Middle frontal gyrus (tissue), 1 donor: ENCODE data around the gene GNAS-AS1.

Source experiments
- DNase-seq: peaks from one replicate; pipeline ENCODE4 v3.0.0-alpha.2; 2015; ENCODE audit warnings: low spot score; ENCODE audit errors: extremely low spot score

GNAS-AS1 gene

DNA sequence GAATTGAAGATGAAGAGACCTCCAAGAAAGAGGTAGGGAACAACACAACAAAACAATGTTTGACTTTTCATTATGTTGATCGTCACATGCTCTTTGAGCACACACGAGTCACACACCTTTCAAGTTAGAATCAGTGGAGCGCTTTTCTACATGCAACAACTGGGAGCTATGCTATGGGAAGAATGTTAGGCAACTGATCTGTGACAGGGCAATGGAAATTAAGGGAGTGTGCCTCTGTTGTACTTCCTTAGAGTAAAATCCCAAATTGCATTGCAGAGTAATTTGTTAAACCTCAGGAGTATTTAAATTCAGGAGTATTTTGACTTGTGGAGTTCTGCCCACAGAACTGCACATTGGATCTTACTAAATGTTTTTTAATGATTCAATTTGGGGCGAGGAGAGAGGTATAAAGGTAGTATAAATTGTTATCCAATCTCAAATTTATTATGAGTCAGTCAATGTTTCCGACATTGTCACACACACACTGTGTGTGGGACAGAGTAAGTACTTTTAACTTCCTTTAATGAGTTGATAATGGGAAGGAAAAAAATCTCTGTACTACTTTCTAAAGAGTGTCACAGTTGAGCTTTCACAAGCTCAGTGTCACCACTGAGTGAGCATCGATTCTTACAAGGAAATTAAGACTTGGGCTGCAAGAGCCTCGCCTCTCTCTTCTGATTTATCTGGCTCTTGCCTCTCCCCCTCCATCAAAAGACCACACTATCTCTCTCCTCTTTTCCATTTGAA is 12.5 kb upstream of the GNAS-AS1 start:
- DNase-seq: no peak

DNA sequence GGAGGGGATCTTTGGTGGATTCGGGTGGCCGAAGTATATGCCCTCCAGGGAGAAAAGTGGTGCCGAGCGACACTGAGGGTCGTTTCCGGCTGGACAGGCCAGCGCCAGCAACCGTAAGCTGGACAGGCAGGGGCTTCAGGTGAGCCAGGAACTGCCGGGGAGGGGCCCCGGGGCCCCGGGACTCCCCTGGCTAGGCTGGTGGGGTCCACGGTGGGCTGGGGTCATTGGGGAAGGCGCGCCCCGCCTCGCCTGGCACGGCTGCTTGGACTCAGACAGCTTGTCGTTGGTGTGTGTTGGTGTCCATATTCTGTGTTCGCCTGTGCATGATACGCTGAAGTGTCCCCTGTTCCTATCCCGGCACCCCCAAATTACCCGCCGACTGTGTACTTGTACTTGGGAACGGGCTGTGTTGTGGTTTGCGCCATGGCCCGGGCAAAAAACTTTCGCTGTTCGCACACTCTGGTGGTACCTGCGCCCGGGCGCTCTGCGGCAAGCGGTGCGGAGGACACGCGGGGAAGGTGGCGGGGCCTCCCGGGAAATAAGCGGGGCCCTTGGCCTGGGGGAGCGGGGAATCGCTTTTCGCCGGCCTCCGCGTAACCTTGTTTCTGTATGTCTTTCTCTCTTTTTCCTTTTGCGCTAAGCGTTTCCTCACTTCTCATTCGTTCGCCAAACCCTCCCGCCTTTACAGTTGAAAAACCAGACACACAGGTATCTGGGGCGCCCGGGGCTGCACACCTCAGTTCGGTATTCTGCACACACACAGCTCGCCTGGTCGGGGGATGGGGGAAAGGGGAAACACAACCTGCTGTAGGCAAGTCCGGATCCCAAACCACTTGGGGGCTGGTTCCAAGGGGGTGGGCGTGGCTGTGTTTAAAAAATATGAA is 5.0 kb upstream of the GNAS-AS1 start:
- no peak for DNase-seq

DNA sequence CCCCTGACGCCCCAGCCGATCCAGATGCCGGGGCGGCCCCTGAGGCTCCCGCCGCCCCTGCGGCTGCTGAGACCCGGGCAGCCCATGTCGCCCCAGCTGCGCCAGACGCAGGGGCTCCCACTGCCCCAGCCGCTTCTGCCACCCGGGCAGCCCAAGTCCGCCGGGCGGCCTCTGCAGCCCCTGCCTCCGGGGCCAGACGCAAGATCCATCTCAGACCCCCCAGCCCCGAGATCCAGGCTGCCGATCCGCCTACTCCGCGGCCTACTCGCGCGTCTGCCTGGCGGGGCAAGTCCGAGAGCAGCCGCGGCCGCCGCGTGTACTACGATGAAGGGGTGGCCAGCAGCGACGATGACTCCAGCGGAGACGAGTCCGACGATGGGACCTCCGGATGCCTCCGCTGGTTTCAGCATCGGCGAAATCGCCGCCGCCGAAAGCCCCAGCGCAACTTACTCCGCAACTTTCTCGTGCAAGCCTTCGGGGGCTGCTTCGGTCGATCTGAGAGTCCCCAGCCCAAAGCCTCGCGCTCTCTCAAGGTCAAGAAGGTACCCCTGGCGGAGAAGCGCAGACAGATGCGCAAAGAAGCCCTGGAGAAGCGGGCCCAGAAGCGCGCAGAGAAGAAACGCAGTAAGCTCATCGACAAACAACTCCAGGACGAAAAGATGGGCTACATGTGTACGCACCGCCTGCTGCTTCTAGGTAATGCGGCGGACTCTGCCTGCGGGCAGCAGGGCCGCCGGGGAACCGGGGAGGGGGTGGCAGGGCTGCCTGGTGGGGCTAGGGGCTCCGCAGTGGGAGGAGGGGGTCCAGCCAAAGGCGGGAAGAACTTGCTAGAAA is 4.2 kb upstream of the GNAS-AS1 start:
- DNase-seq: no peak

DNA sequence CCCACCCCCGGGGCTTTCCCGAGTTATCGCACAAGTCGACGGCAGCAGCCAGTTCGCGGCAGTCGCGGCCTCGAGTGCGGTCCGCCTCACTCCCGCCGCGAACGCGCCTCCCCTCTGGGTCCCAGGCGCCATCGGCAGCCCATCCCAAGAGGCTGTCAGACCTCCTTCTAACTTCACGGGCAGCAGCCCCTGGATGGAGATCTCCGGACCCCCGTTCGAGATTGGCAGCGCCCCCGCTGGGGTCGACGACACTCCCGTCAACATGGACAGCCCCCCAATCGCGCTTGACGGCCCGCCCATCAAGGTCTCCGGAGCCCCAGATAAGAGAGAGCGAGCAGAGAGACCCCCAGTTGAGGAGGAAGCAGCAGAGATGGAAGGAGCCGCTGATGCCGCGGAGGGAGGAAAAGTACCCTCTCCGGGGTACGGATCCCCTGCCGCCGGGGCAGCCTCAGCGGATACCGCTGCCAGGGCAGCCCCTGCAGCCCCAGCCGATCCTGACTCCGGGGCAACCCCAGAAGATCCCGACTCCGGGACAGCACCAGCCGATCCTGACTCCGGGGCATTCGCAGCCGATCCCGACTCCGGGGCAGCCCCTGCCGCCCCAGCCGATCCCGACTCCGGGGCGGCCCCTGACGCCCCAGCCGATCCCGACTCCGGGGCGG is 3.4 kb upstream of the GNAS-AS1 start:
- DNase-seq: no peak

DNA sequence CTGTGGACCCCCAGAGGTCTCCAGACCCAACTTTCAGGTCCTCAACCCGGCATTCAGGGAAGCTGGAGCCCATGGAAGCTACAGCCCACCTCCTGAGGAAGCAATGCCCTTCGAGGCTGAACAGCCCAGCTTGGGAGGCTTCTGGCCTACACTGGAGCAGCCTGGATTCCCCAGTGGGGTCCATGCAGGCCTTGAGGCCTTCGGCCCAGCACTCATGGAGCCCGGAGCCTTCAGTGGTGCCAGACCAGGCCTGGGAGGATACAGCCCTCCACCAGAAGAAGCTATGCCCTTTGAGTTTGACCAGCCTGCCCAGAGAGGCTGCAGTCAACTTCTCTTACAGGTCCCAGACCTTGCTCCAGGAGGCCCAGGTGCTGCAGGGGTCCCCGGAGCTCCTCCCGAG is 2.8 kb upstream of the GNAS-AS1 start:
- no peak for DNase-seq

DNA sequence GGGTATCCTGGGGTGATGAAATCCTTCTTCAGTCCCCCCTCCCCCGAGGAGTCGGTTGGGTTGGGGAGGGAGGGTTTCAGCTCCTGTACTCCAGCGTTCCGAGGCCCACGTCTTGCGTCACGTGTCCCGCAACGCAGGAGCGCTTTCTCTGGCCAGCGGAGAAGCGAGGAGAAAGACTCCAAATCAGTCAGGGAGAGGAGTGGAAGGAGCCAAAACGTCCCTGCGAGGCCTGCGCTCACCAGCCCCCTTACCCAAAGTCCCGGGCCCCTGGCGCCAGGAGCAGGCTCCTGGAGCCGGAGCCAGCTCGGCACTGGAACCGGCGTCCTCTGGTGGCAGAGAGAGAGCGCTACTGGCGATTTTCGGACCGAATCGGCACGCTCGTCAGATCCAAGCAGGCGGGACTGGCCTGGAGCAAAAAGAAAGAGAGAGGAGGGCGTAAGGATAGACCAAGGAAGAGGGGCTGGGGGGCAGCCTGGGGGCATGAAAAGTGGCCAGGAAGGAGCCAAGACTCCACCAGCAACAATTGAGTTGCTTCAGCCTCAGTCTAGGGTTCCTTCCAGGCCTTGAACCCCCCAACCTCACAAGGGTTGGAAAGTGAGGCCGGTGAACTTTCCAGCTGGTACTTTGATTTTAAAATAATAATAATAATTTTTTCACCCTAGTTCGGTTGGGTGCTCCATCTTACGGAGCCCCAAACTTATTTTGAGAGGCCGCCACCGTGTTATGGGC is 2.0 kb upstream of the GNAS-AS1 start, which contains the start of gene GNAS:
TSS of gene GNAS (plus strand) at position 174 of the 729 bp plus-strand sequence.
- no peak for DNase-seq

DNA sequence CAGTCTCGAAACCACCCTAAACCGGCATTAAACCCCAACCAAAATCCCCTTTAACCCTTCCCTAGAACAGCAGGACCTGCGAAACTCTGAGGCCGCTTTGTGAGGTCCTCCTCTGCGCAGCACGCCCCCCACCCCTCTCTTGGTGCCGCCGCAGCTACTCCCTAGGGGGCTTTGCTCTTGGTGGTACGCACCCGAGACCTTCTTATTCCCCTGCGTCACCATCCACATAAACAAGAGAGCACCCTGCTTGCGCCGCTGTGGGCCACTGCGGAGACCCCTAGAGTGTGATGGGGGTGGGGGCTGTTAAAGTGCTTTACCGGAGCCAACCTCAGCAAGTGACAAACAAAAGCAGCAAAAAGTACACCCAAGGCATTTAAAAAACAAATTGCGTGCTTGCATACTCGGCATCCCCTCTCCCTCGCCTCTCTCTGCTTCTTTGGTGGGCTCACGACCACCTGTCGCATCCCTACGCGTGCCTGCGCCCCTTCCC is 1.3 kb upstream of the GNAS-AS1 start:
- no peak for DNase-seq

DNA sequence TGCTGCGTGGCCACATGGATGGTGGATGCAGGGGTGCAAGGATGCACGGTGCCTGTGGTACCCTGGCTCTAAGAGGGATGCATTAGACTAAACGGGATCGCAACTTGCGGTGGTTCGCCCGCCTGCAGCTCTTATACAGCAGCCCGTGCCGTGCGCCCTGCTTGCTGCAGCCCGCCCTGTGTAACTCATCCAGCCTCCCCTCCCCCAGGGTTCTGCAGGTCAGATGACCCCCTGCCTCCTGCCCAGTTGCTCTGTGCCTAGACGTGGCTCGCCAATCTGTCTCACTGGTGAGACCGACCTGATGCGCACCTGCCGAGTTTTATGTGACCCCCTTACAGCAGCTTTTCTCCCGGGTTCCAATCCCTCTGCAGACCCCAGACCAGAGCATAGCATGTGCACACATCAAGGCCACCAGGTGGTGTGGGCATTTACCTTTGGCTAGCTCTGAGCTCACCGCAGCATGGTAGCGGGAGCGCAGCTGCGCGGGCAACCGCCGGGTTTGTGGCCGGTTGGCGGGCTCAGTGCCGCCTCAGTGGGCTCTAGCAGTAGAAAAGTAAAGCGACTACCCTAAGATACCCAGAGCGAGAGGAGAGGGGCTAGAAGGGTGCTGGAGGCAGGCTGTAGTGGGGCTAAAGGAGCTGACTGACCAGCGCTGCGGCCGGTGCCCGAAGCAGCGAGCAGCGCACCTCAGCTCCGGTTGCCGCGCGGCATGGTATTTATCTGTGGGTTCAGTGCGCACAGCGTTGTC is 693 bp upstream of the GNAS-AS1 start:
- no peak for DNase-seq

DNA sequence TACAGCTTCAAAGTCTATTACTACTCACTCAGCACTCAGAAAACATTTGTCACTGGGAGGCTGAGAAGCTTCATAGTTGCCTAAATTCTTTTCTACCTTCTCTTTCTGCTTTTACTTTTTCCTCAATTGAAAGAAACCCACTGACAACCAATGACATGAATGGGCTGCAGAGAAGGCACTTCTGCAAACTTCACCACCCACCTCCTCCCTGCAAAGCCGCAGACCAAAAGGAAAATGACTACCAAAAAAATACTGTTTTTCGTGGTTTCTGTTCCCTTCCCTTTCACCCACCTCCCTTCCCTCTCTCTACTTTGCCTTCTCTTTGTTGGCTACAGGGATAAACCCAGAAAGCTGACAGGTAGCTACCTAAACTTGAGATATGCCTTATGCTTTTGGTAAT is 3.2 kb downstream of the GNAS-AS1 start:
- DNase-seq: no peak

DNA sequence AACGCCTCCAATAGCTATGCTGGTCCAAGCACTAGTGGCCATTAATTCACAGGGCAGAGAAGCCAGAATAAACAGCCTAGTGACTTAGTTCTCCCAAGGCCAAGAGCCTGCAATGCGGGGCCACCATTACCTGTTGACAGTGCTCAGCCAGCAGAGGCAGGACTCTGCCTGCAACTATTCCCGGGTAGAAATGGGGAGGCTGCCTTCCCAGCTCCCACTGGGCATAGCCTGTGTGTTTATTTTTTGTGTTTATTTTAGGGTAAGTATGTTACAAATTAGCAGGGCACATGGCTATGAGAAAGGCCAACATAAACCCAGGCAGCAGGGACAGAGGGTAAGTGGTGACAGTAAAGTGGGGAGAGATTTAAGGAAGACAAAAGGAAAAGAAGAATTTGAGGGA is 5.0 kb downstream of the GNAS-AS1 start:
- no peak for DNase-seq

DNA sequence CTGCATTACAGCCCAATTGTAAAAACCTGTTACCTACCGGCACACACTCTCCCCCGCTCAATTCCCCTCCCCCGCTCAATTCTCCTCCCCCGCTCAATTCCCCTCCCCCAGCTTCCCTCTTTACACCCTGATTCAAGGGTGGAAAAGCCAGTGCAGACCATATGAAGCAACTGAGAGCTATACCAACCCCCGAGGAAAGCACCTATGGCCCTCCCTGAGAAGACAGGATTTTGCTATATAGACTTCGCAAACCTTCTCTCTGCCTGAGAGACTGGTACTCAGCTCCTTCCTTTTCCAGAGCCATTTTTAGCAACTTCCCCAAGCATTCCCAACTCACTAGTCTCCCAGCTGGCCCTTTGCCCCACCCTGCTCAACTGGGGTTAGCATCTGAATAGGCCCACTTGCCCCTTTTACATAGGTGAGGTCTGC is 7.6 kb downstream of the GNAS-AS1 start:
- no peak for DNase-seq

DNA sequence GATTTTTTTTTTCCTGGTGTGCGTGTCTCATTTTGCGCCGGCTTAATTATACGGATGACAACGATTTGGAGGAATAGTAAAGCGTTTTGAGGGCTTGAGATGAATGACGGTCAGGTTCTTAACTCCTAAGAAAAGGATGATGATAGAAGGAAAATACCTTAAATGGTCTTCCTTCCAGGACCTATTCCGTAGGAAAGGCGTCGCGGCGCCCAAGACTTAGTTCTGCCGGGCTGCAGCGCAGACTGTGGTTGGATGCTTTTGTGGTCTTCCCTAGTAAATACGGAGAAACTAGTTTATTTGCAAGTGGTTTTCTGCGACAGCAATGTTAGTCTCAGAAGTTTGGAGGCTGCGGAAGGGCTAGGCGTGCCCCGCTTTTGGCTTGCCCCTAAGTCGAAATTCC is 8.4 kb downstream of the GNAS-AS1 start:
- DNase-seq: no peak

DNA sequence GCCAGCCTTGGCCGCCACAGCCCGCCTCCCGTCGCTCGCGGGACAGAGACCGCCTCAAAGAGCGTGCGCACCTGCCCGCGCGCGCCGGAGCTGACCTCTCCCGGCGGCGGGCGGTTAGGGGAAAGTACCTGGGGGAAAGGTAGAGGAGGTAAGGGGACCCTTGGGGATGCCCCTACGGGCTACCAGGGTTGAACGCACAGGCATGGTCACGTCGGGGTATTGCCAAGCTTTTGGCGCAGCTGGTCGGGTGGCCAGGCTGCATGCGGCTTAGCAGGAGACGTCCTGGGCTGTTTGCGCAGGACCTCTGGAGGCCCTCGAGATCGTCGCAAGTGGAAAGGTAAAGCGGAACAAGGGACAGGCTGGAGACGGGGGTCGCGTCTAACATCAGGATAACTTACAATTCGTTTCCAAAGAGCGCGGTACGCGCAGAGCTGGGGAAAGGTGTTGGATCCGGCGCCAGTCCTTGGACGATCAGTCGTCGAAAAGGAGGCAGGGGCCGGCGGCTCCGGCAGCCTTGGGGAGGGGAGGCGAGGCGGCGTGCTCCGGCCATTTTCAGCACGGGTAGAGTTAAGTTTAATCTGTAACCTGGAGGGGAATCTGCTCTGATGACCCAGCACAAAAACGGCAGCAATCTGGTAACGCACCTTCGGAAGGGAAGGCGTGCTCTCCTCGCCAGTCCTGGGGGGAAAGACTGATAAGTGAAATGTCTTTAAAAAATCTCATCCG is 9.0 kb downstream of the GNAS-AS1 start:
- no peak for DNase-seq

DNA sequence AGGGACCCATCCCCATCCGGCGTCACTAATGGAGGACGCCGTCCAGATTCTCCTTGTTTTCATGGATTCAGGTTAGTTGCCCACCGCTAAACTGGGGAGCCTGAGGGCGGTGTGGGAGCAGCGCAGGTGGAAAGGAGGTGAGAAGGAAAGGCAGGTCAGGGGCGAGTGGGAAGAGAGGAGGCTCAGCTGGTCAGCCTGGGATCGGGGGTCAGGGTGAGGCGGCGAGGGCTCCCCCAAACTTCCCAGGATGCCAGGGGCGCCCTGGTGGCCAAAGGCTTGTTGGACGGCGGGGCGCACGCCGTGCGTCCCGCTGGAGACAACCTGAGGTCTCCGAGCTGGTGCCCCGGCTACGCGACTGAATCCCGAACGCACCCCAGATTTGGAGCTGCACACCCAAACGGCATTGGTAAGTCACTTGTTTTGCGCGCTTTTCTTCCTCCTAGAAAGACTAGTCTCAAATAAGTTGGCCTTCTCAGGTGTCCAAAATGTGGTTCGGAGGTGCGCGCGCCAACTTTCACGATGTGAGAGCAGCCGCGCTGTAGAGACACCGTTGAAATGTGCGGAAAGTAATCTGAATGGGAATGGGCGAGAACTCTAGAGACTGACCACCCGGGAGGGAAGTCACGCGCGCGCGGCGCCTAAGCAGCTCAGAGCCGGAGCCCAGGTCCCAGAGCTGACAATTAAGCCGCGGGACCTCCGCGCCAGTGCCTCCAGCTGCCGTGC is 9.7 kb downstream of the GNAS-AS1 start:
- DNase-seq: no peak

DNA sequence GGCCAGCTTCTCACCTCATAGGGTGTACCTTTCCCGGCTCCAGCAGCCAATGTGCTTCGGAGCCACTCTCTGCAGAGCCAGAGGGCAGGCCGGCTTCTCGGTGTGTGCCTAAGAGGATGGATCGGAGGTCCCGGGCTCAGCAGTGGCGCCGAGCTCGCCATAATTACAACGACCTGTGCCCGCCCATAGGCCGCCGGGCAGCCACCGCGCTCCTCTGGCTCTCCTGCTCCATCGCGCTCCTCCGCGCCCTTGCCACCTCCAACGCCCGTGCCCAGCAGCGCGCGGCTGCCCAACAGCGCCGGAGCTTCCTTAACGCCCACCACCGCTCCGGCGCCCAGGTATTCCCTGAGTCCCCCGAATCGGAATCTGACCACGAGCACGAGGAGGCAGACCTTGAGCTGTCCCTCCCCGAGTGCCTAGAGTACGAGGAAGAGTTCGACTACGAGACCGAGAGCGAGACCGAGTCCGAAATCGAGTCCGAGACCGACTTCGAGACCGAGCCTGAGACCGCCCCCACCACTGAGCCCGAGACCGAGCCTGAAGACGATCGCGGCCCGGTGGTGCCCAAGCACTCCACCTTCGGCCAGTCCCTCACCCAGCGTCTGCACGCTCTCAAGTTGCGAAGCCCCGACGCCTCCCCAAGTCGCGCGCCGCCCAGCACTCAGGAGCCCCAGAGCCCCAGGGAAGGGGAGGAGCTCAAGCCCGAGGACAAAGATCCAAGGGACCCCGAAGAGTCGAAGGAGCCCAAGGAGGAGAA is 10.5 kb downstream of the GNAS-AS1 start:
- DNase-seq: no peak

DNA sequence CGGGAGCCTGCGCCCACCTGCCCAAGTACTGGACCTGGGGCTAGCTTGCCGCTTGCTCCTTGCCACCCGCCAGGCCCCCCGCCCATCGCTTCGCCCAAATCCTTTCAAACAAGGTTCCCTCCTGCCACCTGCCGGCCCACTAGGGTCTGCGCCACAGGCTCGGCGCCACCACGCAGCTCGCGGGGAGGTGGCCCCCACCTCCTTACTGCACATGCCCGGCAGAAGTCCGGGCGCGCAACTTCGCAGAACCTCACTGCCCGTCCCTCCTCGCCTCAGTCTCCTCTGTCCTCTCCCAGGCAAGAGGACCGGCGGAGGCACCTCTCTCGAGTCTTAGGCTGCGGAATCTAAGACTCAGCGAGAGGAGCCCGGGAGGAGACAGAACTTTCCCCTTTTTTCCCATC is 11.2 kb downstream of the GNAS-AS1 start:
- DNase-seq: no peak

DNA sequence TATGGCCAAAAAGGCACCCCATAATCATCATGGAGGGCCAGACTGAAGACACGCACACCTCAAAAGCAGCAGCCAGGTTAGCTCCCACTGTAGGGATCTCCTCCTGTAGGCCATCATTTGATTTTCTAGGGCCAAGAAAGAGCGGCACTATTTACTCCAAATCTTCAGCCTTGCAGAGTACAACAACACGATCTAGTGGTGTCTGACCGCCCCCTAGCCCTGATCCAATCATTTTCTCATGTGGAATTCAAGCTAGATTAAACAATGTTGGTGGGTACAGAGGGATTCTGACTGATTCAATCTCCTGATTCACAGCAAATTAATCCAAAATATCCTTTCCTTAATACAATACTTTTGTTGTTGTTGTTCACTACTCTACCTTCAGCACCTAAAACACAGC is 12.5 kb downstream of the GNAS-AS1 start:
- no peak for DNase-seq

DNA sequence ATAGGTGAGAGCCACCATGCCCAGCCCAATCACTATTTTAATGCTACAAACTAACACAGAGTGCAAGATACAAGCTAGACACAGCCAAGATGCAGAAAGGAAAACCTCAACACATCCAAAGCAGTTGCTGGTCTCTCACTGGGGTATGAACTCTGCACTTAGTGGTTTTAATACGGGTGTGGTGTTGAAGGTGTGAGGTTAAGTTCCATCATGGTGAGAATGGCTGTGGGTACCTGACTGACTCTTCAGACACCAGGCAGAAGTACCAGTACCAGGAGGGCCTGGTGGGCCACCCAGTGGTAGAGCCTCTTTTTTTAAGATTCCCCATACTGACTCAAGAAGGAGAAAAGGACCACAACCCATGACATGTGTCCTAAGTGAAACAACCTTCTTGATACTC is 13.0 kb downstream of the GNAS-AS1 start:
- DNase-seq: no peak
